Gastrocnemius medialis (tissue), 4 donors: ENCODE data around the gene FBLN1.

Source experiments
- POLR2A ChIP-seq, 2 donors: fragments of 450-650 bp; IDR thresholded peaks; one replicate each; pipeline ENCODE4 v1.6.1; 2017; ENCODE audit warnings: antibody characterized with exemption in 2 of 2, mild to moderate bottlenecking in 2 of 2, moderate library complexity in 2 of 2
- TF ChIP-seq, protein P1 (sequence below), 5 experiments: fragments of 450-650 bp in 3 of 5; fragments of 200-600 bp in 2 of 5; sonication (generic) in 2 of 5; IDR thresholded peaks in 4 of 5; conservative IDR thresholded peaks in 1 of 5; 1 replicate in 4 of 5; 2 replicates in 1 of 5; pipeline ENCODE4 v1.5.1; 2016 to 2019; ENCODE audit warnings: antibody characterized with exemption in 5 of 5, mild to moderate bottlenecking in 3 of 5, moderate library complexity in 3 of 5

DNA sequence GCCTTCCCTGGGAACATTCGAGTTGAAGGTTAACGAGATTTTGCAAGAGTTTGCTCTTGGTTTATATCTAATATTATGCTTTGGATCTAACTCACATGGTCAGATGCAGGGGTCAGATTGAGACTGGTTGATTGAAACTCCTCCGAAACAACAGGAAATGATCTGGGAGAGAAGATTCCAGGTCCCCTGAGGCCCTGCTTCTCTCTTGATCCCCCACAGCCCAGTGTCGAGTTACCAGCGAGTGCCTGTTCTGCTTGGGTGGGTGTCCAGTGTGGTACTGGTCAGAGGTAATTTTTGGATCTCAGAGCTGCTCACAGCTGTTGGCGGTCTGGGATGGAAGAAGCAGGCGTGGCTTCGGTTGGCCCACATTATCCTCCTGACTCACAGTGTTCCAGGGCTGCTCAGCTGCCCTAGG is 9.2 kb downstream of the FBLN1 start:
- TF ChIP-seq, protein P1, sequence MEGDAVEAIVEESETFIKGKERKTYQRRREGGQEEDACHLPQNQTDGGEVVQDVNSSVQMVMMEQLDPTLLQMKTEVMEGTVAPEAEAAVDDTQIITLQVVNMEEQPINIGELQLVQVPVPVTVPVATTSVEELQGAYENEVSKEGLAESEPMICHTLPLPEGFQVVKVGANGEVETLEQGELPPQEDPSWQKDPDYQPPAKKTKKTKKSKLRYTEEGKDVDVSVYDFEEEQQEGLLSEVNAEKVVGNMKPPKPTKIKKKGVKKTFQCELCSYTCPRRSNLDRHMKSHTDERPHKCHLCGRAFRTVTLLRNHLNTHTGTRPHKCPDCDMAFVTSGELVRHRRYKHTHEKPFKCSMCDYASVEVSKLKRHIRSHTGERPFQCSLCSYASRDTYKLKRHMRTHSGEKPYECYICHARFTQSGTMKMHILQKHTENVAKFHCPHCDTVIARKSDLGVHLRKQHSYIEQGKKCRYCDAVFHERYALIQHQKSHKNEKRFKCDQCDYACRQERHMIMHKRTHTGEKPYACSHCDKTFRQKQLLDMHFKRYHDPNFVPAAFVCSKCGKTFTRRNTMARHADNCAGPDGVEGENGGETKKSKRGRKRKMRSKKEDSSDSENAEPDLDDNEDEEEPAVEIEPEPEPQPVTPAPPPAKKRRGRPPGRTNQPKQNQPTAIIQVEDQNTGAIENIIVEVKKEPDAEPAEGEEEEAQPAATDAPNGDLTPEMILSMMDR (IDR thresholded peaks at IDR 0.05 in 4 of 5, conservative IDR thresholded peaks at IDR 0.05 in 1 of 5), result no peak
- TF ChIP-seq POLR2A (IDR thresholded peaks at IDR 0.05), result peak; percentile 34 to 39
